Cardiac muscle cell (in vitro differentiated cells and primary cell): ENCODE results near the gene SLC25A42. TPM values are rescaled to one million over a fixed set of nuclear protein-coding genes. Genes with fewer than 3 reads are reported as not detected.

ENCODE experiments used
- DNase-seq, 2 donors: peaks; one replicate each; pipeline versions ENCODE4 v3.0.0 to v3.0.0-alpha.2; 2010 to 2017; ENCODE audit warnings: low read depth in 1 of 2, low spot score in 1 of 2
- H3K27ac ChIP-seq: fragments of 200-600 bp; sonication (generic); 2 replicates; pipeline ENCODE4 v1.5.1; 2016
- H3K27me3 ChIP-seq: fragments of 200-600 bp; sonication (generic); 2 replicates; pipeline ENCODE4 v1.6.0; 2016; ENCODE audit warnings: control low read depth
- H3K36me3 ChIP-seq: fragments of 200-600 bp; sonication (generic); 2 replicates; pipeline ENCODE4 v1.5.1; 2016; ENCODE audit warnings: control low read depth
- H3K4me1 ChIP-seq: fragments of 200-600 bp; sonication (generic); 2 replicates; pipeline ENCODE4 v1.8.1; 2017; ENCODE audit warnings: low read depth, mild to moderate bottlenecking, mixed run types
- H3K4me3 ChIP-seq: fragments of 200-600 bp; sonication (generic); 2 replicates; pipeline ENCODE4 v1.5.1; 2016; ENCODE audit warnings: mild to moderate bottlenecking
- H3K9me3 ChIP-seq: fragments of 200-600 bp; sonication (generic); 2 replicates; pipeline ENCODE4 v1.5.1; 2017; ENCODE audit warnings: low read depth, mild to moderate bottlenecking, control low read depth
- CTCF ChIP-seq: IDR thresholded peaks from 2 replicates; pipeline ENCODE4 v1.5.1; 2012; ENCODE audit warnings: low read depth, mild to moderate bottlenecking, low read length
- polyA plus RNA-seq: library from polyadenylated mRNA; unstranded; fragments of >200 nt; fragmentation: Nextera tagmentation; extraction: Ambion mirVana; gene quantifications from 2 replicates; pipeline ENCODE4 v1.2.1, GENCODE V29; 2016
- total RNA-seq: library from RNA; depleted of rRNA; stranded (reverse); fragments of >200 nt; gene quantifications from 2 replicates; pipeline ENCODE4 v1.2.3, GENCODE V29; 2016

The SLC25A42 gene
- total and polyA plus RNA-seq, 2 experiments from 2014 or later, result 30.4 to 31.3 TPM

GRCh38 chr19:19026299-19026971, 37.4 kb upstream of the SLC25A42 start:
- Histone ChIP-seq H3K4me3 (no peak overlapping the region), H3K4me1 (no peaks in the 10 kb centered on the region), H3K36me3 (peaks cover 51% of the 10 kb centered on the region), H3K9me3 (no peaks in the 10 kb centered on the region), H3K27me3 (no peaks in the 10 kb centered on the region), H3K27ac (no peak overlapping the region)
- no peak for TF ChIP-seq CTCF
- peak in 1 of 2 donors; percentile 21 for DNase-seq

GRCh38 chr19:19027228-19027627, 36.6 kb upstream of the SLC25A42 start:
- H3K36me3 ChIP-seq, result peaks cover 51% of the 10 kb centered on the region
- no peaks in the 10 kb centered on the region for H3K9me3 ChIP-seq
- TF ChIP-seq CTCF, result no peak
- H3K4me1 ChIP-seq, result peaks cover 3% of the 10 kb centered on the region
- no peak overlapping the region for H3K4me3 ChIP-seq
- no peaks in the 10 kb centered on the region for H3K27me3 ChIP-seq
- no peak for DNase-seq
- H3K27ac ChIP-seq, result no peak overlapping the region

GRCh38 chr19:19028526-19028925, 35.3 kb upstream of the SLC25A42 start:
- Histone ChIP-seq H3K27me3 (no peaks in the 10 kb centered on the region), H3K9me3 (no peaks in the 10 kb centered on the region), H3K4me3 (no peak overlapping the region), H3K36me3 (peaks cover 45% of the 10 kb centered on the region), H3K4me1 (peaks cover 3% of the 10 kb centered on the region), H3K27ac (no peak overlapping the region)
- no peak for DNase-seq
- no peak for TF ChIP-seq CTCF

GRCh38 chr19:19031891-19032290, 31.9 kb upstream of the SLC25A42 start:
- Histone ChIP-seq H3K27me3 (no peaks in the 10 kb centered on the region), H3K4me3 (peak overlapping the region; percentile 69), H3K9me3 (no peaks in the 10 kb centered on the region), H3K36me3 (peaks cover 21% of the 10 kb centered on the region), H3K27ac (peak overlapping the region; percentile 96), H3K4me1 (peaks cover 3% of the 10 kb centered on the region)
- DNase-seq, result no peak
- no peak for TF ChIP-seq CTCF

- H3K4me3 ChIP-seq, result peak overlapping the region; percentile 69
- H3K27ac ChIP-seq, result peak overlapping the region; percentile 96
- peaks cover 3% of the 10 kb centered on the region for H3K4me1 ChIP-seq
- peak; percentile 95 to 96 for DNase-seq
- no peaks in the 10 kb centered on the region for H3K9me3 ChIP-seq
- peaks cover 18% of the 10 kb centered on the region for H3K36me3 ChIP-seq
- TF ChIP-seq CTCF, result no peak
- H3K27me3 ChIP-seq, result no peaks in the 10 kb centered on the region
These were observed 31.2 kb upstream of the SLC25A42 start for GRCh38 chr19:19032420-19033175.
